ENCODE measurements around the gene CYP24A1. TPM values are rescaled to one million over a fixed set of nuclear protein-coding genes. Genes with fewer than 3 reads are reported as not detected.

CYP24A1 gene
- total RNA-seq, 3 donors from 2014 or later: not detected

GRCh38 chr20:54140067-54140466 lies 33.7 kb downstream of the CYP24A1 start:
- DNase-seq: no peak

GRCh38 chr20:54139188-54139587 lies 34.6 kb downstream of the CYP24A1 start:
- no peak for TF ChIP-seq CTCF (IDR thresholded peaks at IDR 0.05)
- Histone ChIP-seq H3K4me1 (ENCODE audit: low read depth) (no peaks in the 10 kb centered on the region), H3K4me3 (no peak overlapping the region), H3K36me3 (ENCODE audit: low read depth) (no peaks in the 10 kb centered on the region), H3K9me3 (no peaks in the 10 kb centered on the region)
- ATAC-seq (no peak), DNase-seq (no peak)
- intact Hi-C loops (cut with DNase I, micrococcal nuclease): no loop called here

More at GRCh38 chr20:54140067-54140466, 33.7 kb downstream of the CYP24A1 start:
- Histone ChIP-seq H3K4me3 (no peak overlapping the region), H3K4me1 (ENCODE audit: low read depth) (no peaks in the 10 kb centered on the region), H3K36me3 (ENCODE audit: low read depth) (no peaks in the 10 kb centered on the region), H3K9me3 (no peaks in the 10 kb centered on the region)
- no peak for TF ChIP-seq CTCF (IDR thresholded peaks at IDR 0.05)
- no peak for ATAC-seq
- intact Hi-C loops (cut with DNase I, micrococcal nuclease): no loop called here

GRCh38 chr20:54138427-54138826 lies 35.4 kb downstream of the CYP24A1 start:
- Histone ChIP-seq H3K9me3 (no peaks in the 10 kb centered on the region), H3K4me3 (no peak overlapping the region), H3K4me1 (ENCODE audit: low read depth) (no peaks in the 10 kb centered on the region), H3K36me3 (ENCODE audit: low read depth) (no peaks in the 10 kb centered on the region)
- intact Hi-C loops (cut with DNase I, micrococcal nuclease): no loop called here
- DNase-seq: no peak
- ATAC-seq: no peak
- no peak for TF ChIP-seq CTCF (IDR thresholded peaks at IDR 0.05)

- Histone ChIP-seq H3K4me1 (ENCODE audit: low read depth) (no peaks in the 10 kb centered on the region), H3K4me3 (no peak overlapping the region), H3K9me3 (no peaks in the 10 kb centered on the region), H3K36me3 (ENCODE audit: low read depth) (no peaks in the 10 kb centered on the region)
- no peak for TF ChIP-seq CTCF (IDR thresholded peaks at IDR 0.05)
- intact Hi-C loops (cut with DNase I, micrococcal nuclease): no loop called here
- ATAC-seq (no peak), DNase-seq (no peak)
Measured at GRCh38 chr20:54137115-54137514, 36.7 kb downstream of the CYP24A1 start.

- TF ChIP-seq CTCF (IDR thresholded peaks at IDR 0.05): no peak
- H3K9me3 ChIP-seq: no peaks in the 10 kb centered on the region
- ATAC-seq (no peak), DNase-seq (no peak)
- intact Hi-C loops (cut with DNase I, micrococcal nuclease): no loop called here
- no peaks in the 10 kb centered on the region for H3K36me3 ChIP-seq (ENCODE audit: low read depth)
- H3K4me3 ChIP-seq: no peak overlapping the region
- no peaks in the 10 kb centered on the region for H3K4me1 ChIP-seq (ENCODE audit: low read depth)
Measured at GRCh38 chr20:54134445-54135220, 39.2 kb downstream of the CYP24A1 start.
